ENCODE results near the gene ACOT8.
"Not testable (repeated sequence)": the region's sequence is repeated elsewhere in the genome, so short reads cannot be mapped to it uniquely, and the experiment has no call there.

The ACOT8 gene

GRCh38 chr20:45829673-45830106 lies 27.5 kb downstream of the ACOT8 start:
- DNase-seq (ENCODE audit: extremely low read depth in 1 of 2, low read depth in 1 of 2): not testable (repeated sequence)

- DNase-seq (ENCODE audit: extremely low read depth in 1 of 2, low read depth in 1 of 2): no peak
Observed at GRCh38 chr20:45828589-45828988, 28.6 kb downstream of the ACOT8 start.

- no peak for DNase-seq (ENCODE audit: extremely low read depth in 1 of 2, low read depth in 1 of 2)
Observed at GRCh38 chr20:45827712-45828111, 29.5 kb downstream of the ACOT8 start.

- DNase-seq (ENCODE audit: extremely low read depth in 1 of 2, low read depth in 1 of 2): no peak
Observed at GRCh38 chr20:45827030-45827652, 30.1 kb downstream of the ACOT8 start, which contains the start of gene TNNC2. Gene TNNC2, minus strand, starts transcription at chr20:45827312. Its CDS starts 64 bp downstream, at chr20:45827248.

- no peak for DNase-seq (ENCODE audit: extremely low read depth in 1 of 2, low read depth in 1 of 2)
Observed at GRCh38 chr20:45826381-45827019, 30.7 kb downstream of the ACOT8 start.

GRCh38 chr20:45823949-45824835 lies 33.0 kb downstream of the ACOT8 start:
- DNase-seq (ENCODE audit: extremely low read depth in 1 of 2, low read depth in 1 of 2): peak in 1 of 2 donors; percentile 16

- no peak for DNase-seq (ENCODE audit: extremely low read depth in 1 of 2, low read depth in 1 of 2)
Observed at GRCh38 chr20:45822857-45823256, 34.3 kb downstream of the ACOT8 start.

- no peak for DNase-seq (ENCODE audit: extremely low read depth in 1 of 2, low read depth in 1 of 2)
Observed at GRCh38 chr20:45821947-45822346, 35.2 kb downstream of the ACOT8 start.

- DNase-seq (ENCODE audit: extremely low read depth in 1 of 2, low read depth in 1 of 2): no peak
Observed at GRCh38 chr20:45819466-45819865, 37.7 kb downstream of the ACOT8 start.

GRCh38 chr20:45818239-45818638 lies 39.0 kb downstream of the ACOT8 start:
- no peak for DNase-seq (ENCODE audit: extremely low read depth in 1 of 2, low read depth in 1 of 2)

GRCh38 chr20:45817376-45818194 lies 39.6 kb downstream of the ACOT8 start:
- no peak for DNase-seq (ENCODE audit: extremely low read depth in 1 of 2, low read depth in 1 of 2)

- no peak for DNase-seq (ENCODE audit: extremely low read depth in 1 of 2, low read depth in 1 of 2)
Observed at GRCh38 chr20:45816951-45817350, 40.2 kb downstream of the ACOT8 start.

- DNase-seq (ENCODE audit: extremely low read depth in 1 of 2, low read depth in 1 of 2): no peak
Observed at GRCh38 chr20:45814314-45814713, 42.9 kb downstream of the ACOT8 start.

GRCh38 chr20:45813489-45813888 lies 43.7 kb downstream of the ACOT8 start:
- no peak for DNase-seq (ENCODE audit: extremely low read depth in 1 of 2, low read depth in 1 of 2)

- no peak for DNase-seq (ENCODE audit: extremely low read depth in 1 of 2, low read depth in 1 of 2)
Observed at GRCh38 chr20:45813006-45813340, 44.2 kb downstream of the ACOT8 start.

GRCh38 chr20:45812157-45813005 lies 44.8 kb downstream of the ACOT8 start, which contains the start of gene UBE2C:
Gene UBE2C, plus strand, starts transcription at chr20:45812644. Its CDS starts 52 bp downstream, at chr20:45812696.
- DNase-seq (ENCODE audit: extremely low read depth in 1 of 2, low read depth in 1 of 2): peak; percentile 87 to 94

- DNase-seq (ENCODE audit: extremely low read depth in 1 of 2, low read depth in 1 of 2): no peak
Observed at GRCh38 chr20:45810191-45810970, 46.8 kb downstream of the ACOT8 start.

- DNase-seq (ENCODE audit: extremely low read depth in 1 of 2, low read depth in 1 of 2): no peak
Observed at GRCh38 chr20:45801851-45802250, 55.3 kb downstream of the ACOT8 start.

All from stimulated activated CD8-positive, alpha-beta memory T cell treated with anti-CD3 and anti-CD28 coated beads, Interleukin-7, amount 100 ng/mL, for 48 hours (primary cell).